Astrocyte (in vitro differentiated cells and primary cell): ENCODE measurements around the gene PSMA2.

Experiments
- CTCF ChIP-seq: IDR thresholded peaks from 2 replicates; pipeline ENCODE4 v1.5.1; 2011; ENCODE audit warnings: low read depth, mild to moderate bottlenecking, inconsistent platforms, low read length, moderate library complexity; ENCODE audit not compliant: insufficient read depth
- EZH2 ChIP-seq: IDR thresholded peaks from 2 replicates; pipeline ENCODE4 v1.6.1; 2012; ENCODE audit warnings: mild to moderate bottlenecking, low read length, inconsistent platforms; ENCODE audit not compliant: insufficient read depth

GRCh38 chr7:42928754-42929153, 3.2 kb downstream of the PSMA2 start:
- TF ChIP-seq CTCF (no peak), EZH2 (no peak)
